Measurements from ENCODE around the gene WDR4.
"Not testable (repeated sequence)": the region's sequence is repeated elsewhere in the genome, so short reads cannot be mapped to it uniquely, and the experiment has no call there.

Gene WDR4

DNA sequence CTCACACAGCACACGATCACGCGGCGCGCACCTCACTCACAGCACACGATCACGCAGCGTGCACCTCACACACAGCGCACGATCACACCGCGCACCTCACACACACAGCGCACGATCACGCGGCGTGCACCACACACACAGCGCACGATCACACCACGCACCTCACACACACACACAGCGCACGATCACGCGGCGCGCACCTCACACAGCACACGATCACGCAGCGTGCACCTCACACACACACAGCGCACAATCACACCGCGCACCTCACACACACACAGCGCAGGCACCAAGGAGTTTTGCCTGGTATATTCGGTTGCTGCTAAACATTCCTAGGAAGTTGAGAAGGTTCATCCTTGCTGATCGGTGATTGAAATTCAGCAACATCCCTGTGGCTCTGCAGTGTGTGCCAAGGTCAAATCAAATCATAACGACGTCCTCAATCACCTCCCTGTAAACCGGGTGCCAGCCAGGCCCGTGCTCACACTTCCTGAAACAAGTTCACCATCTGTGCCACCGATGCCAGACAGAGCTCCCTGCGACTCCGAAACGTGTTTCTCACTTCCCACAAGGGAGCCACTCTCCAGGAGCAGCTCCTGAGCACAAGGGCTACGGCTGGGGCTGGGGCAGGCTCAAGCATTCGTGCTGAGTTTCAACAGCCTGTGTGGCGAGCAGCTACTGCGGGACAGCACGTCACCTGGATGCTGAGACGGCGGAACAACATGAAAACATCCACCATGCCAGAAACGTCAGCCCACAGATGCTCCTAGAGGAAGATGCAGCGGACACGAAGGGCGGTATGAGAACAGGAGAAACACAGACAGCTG is 30.2 kb downstream of the WDR4 start:
- Histone ChIP-seq H3K9me2 (replicated peaks; ENCODE audit: control insufficient read depth, low read length) (no peaks in the 10 kb centered on the region), H3K9me3 (ENCODE audit: control insufficient read depth, insufficient read depth, low read length) (no peaks in the 10 kb centered on the region), H3K4me1 (ENCODE audit: control insufficient read depth, low read length) (no peaks in the 10 kb centered on the region), H3K4me2 (ENCODE audit: low read length) (no peak overlapping the region), H3K79me2 (ENCODE audit: control insufficient read depth, low read length) (peaks cover 78% of the 10 kb centered on the region), H3K36me3 (ENCODE audit: control insufficient read depth, low read length) (peaks cover 90% of the 10 kb centered on the region), H3K27me3 (ENCODE audit: control insufficient read depth, low read length) (no peaks in the 10 kb centered on the region), H3K4me3 (ENCODE audit: low read length) (no peak overlapping the region), H3F3A (ENCODE audit: control insufficient read depth, insufficient read depth) (no peaks in the 10 kb centered on the region), H3K27ac (ENCODE audit: low read depth, low read length) (no peak overlapping the region), H4K20me1 (ENCODE audit: control insufficient read depth, insufficient read depth, low read depth, low read length) (peaks cover 4% of the 10 kb centered on the region; the same call in 1 of the 2 replicates)
- TF ChIP-seq, protein P1, sequence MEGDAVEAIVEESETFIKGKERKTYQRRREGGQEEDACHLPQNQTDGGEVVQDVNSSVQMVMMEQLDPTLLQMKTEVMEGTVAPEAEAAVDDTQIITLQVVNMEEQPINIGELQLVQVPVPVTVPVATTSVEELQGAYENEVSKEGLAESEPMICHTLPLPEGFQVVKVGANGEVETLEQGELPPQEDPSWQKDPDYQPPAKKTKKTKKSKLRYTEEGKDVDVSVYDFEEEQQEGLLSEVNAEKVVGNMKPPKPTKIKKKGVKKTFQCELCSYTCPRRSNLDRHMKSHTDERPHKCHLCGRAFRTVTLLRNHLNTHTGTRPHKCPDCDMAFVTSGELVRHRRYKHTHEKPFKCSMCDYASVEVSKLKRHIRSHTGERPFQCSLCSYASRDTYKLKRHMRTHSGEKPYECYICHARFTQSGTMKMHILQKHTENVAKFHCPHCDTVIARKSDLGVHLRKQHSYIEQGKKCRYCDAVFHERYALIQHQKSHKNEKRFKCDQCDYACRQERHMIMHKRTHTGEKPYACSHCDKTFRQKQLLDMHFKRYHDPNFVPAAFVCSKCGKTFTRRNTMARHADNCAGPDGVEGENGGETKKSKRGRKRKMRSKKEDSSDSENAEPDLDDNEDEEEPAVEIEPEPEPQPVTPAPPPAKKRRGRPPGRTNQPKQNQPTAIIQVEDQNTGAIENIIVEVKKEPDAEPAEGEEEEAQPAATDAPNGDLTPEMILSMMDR (IDR thresholded peaks at IDR 0.05; ENCODE audit: low read depth, low read length, poor library complexity, severe bottlenecking) = no peak
- no peak for TF ChIP-seq EZH2phosphoT487 (IDR thresholded peaks at IDR 0.05; ENCODE audit: borderline replicate concordance, low read length)

DNA sequence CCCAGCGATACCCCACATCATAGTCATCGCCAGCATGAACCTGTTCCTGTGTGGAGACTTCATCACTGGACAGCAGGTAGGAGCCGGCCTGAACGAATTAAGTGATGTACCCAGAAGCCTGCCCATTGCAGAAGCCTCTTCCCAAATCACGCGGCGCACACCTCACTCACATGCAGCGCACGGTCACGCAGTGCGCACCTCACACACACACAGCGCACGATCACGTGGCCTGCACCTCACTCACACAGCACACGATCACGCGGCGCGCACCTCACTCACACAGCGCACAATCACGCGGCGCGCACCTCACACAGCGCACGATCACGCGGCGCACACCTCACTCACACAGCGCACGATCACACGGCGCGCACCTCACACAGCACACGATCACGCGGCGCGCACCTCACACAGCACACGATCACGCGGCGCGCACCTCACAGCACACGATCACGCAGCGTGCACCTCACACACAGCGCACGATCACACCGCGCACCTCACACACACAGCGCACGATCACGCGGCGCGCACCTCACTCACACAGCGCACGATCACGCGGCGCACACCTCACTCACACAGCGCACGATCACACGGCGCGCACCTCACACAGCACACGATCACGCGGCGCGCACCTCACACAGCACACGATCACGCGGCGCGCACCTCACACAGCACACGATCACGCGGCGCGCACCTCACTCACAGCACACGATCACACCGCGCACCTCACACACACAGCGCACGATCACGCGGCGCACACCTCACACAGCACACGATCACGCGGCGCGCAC is 31.0 kb downstream of the WDR4 start:
- H3K4me3 ChIP-seq (ENCODE audit: low read length); H3K9me2 ChIP-seq (replicated peaks; ENCODE audit: control insufficient read depth, low read length); H3K4me2 ChIP-seq (ENCODE audit: low read length); H3K27me3 ChIP-seq (ENCODE audit: control insufficient read depth, low read length); H3F3A ChIP-seq (ENCODE audit: control insufficient read depth, insufficient read depth); H3K9me3 ChIP-seq (ENCODE audit: control insufficient read depth, insufficient read depth, low read length); H3K4me1 ChIP-seq (ENCODE audit: control insufficient read depth, low read length); H3K27ac ChIP-seq (ENCODE audit: low read depth, low read length); H4K20me1 ChIP-seq (ENCODE audit: control insufficient read depth, insufficient read depth, low read depth, low read length): not testable (repeated sequence)
- H3K79me2 ChIP-seq (ENCODE audit: control insufficient read depth, low read length) = peaks cover 80% of the 10 kb centered on the region
- H3K36me3 ChIP-seq (ENCODE audit: control insufficient read depth, low read length) = peaks cover 86% of the 10 kb centered on the region

DNA sequence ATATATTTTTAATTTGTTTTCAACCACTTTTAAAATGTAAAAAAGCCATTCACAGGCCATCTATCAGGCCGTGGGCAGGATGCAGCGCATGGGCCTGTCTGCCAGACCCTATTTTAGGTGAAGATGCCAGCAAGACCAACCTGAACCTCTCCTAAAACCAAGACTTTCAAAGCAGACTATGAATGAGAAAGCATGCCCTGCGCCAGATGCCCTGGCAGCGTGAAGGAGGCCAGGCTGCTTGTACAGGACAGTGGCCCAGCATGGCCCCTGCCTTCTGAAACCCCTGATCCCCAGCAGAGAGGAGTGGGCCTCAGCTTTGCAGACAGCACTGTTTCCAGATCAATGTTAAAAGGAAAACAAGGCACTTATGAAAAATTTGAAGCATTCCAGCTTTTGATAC is 31.6 kb downstream of the WDR4 start:
- no peaks in the 10 kb centered on the region for H3K4me1 ChIP-seq (ENCODE audit: control insufficient read depth, low read length)
- peaks cover 84% of the 10 kb centered on the region for H3K79me2 ChIP-seq (ENCODE audit: control insufficient read depth, low read length)
- H3K4me2 ChIP-seq (ENCODE audit: low read length) = no peak overlapping the region
- no peaks in the 10 kb centered on the region for H3K9me2 ChIP-seq (replicated peaks; ENCODE audit: control insufficient read depth, low read length)
- no peaks in the 10 kb centered on the region for H3F3A ChIP-seq (ENCODE audit: control insufficient read depth, insufficient read depth)
- no peaks in the 10 kb centered on the region for H3K27me3 ChIP-seq (ENCODE audit: control insufficient read depth, low read length)
- TF ChIP-seq, protein P1 (IDR thresholded peaks at IDR 0.05; ENCODE audit: low read depth, low read length, poor library complexity, severe bottlenecking) = no peak
- TF ChIP-seq EZH2phosphoT487 (IDR thresholded peaks at IDR 0.05; ENCODE audit: borderline replicate concordance, low read length) = no peak
- no peak overlapping the region for H3K27ac ChIP-seq (ENCODE audit: low read depth, low read length)
- no peaks in the 10 kb centered on the region for H3K9me3 ChIP-seq (ENCODE audit: control insufficient read depth, insufficient read depth, low read length)
- no peak overlapping the region for H3K4me3 ChIP-seq (ENCODE audit: low read length)
- peaks cover 85% of the 10 kb centered on the region for H3K36me3 ChIP-seq (ENCODE audit: control insufficient read depth, low read length)
- peaks cover 4% of the 10 kb centered on the region; the same call in 1 of the 2 replicates for H4K20me1 ChIP-seq (ENCODE audit: control insufficient read depth, insufficient read depth, low read depth, low read length)
